HEK293 (cell line): ENCODE measurements around the gene FEZF2.

ENCODE experiments used
- CTCF ChIA-PET: fragments of 350-600 bp; formaldehyde crosslinking; extraction: SDS; loops from one replicate; lab custom pipeline; 2021; ENCODE audit warnings: antibody characterized with exemption; lab: Yijun Ruan, JAX
- POLR2A ChIA-PET: fragments of 300-600 bp; formaldehyde crosslinking; extraction: SDS; loops from one replicate; lab custom pipeline; 2020; ENCODE audit warnings: antibody characterized with exemption, inconsistent platforms; lab: Yijun Ruan, JAX
- H3K27ac ChIP-seq: fragments of 200-500 bp; sonication (Bioruptor generic); 2 replicates; pipeline ENCODE4 v1.5.1; 2014; ENCODE audit warnings: low read depth, low read length, control low read depth, inconsistent platforms; ENCODE audit errors: extremely low read depth
- H3K36me3 ChIP-seq, 2 experiments: fragments of 200-500 bp in 1 of 2; sonication (Bioruptor generic) in 1 of 2; 1 replicate in 1 of 2; 2 replicates in 1 of 2; pipeline ENCODE4 v1.5.1; 2014 to 2017; ENCODE audit warnings: inconsistent platforms in 2 of 2, low read length in 2 of 2; ENCODE audit not compliant: control insufficient read depth in 2 of 2, insufficient read depth in 1 of 2
- H3K4me1 ChIP-seq: fragments of 200-500 bp; sonication (Bioruptor generic); 2 replicates; pipeline ENCODE4 v1.5.1; 2014; ENCODE audit warnings: mild to moderate bottlenecking, low read length, inconsistent platforms; ENCODE audit not compliant: control insufficient read depth, insufficient read depth
- H3K4me3 ChIP-seq: 2 replicates; pipeline ENCODE4 v1.5.1; 2011; ENCODE audit warnings: low read depth, mild to moderate bottlenecking, control low read depth, low read length, moderate library complexity
- H3K9me3 ChIP-seq: fragments of 200-500 bp; sonication (Bioruptor generic); 2 replicates; pipeline ENCODE4 v1.5.1; 2014; ENCODE audit warnings: low read depth, low read length, inconsistent platforms; ENCODE audit not compliant: control insufficient read depth, insufficient read depth
- BCL6B ChIP-seq: fragments of 450-650 bp; formaldehyde crosslinking; IDR thresholded peaks from 2 replicates; pipeline ENCODE4 v1.5.1; 2017; ENCODE audit warnings: missing biosample characterization, missing genetic modification characterization
- CTCF ChIP-seq: fragments of 450-650 bp; formaldehyde crosslinking; IDR thresholded peaks from 2 replicates; pipeline ENCODE4 v1.5.1; 2016; ENCODE audit warnings: missing biosample characterization, missing genetic modification characterization
- EGR2 ChIP-seq: fragments of 450-650 bp; formaldehyde crosslinking; IDR thresholded peaks from 2 replicates; pipeline ENCODE4 v1.5.1; 2016; ENCODE audit warnings: low read depth, missing biosample characterization, missing genetic modification characterization
- GFI1B ChIP-seq: fragments of 450-650 bp; formaldehyde crosslinking; IDR thresholded peaks from 2 replicates; pipeline ENCODE4 v1.5.1; 2016; ENCODE audit warnings: missing biosample characterization, missing genetic modification characterization
- ZBTB44 ChIP-seq: fragments of 450-650 bp; IDR thresholded peaks from 2 replicates; pipeline ENCODE4 v1.5.1; 2018; ENCODE audit warnings: missing biosample characterization, mild to moderate bottlenecking, missing genetic modification characterization
- ZBTB6 ChIP-seq: fragments of 450-650 bp; formaldehyde crosslinking; IDR thresholded peaks from 2 replicates; pipeline ENCODE4 v1.5.1; 2017; ENCODE audit warnings: missing biosample characterization, missing genetic modification characterization
- ZNF114 ChIP-seq: fragments of 450-650 bp; formaldehyde crosslinking; IDR thresholded peaks from 2 replicates; pipeline ENCODE4 v1.5.0; 2017; ENCODE audit warnings: missing biosample characterization, missing genetic modification characterization
- ZNF391 ChIP-seq: fragments of 450-650 bp; formaldehyde crosslinking; IDR thresholded peaks from 2 replicates; pipeline ENCODE4 v1.5.1; 2016; ENCODE audit warnings: low read depth, missing biosample characterization, missing genetic modification characterization, borderline replicate concordance
- ZNF624 ChIP-seq: fragments of 450-650 bp; formaldehyde crosslinking; IDR thresholded peaks from 2 replicates; pipeline ENCODE4 v1.5.1; 2017; ENCODE audit warnings: missing biosample characterization, missing genetic modification characterization
- ZNF629 ChIP-seq: fragments of 450-650 bp; formaldehyde crosslinking; IDR thresholded peaks from 2 replicates; pipeline ENCODE4 v1.5.1; 2017; ENCODE audit warnings: missing biosample characterization, missing genetic modification characterization
- ZNF792 ChIP-seq: fragments of 450-650 bp; formaldehyde crosslinking; IDR thresholded peaks from 2 replicates; pipeline ENCODE4 v1.5.1; 2016; ENCODE audit warnings: missing biosample characterization, missing genetic modification characterization
- ZSCAN23 ChIP-seq: fragments of 450-650 bp; formaldehyde crosslinking; IDR thresholded peaks from 2 replicates; pipeline ENCODE4 v1.5.1; 2016; ENCODE audit warnings: missing biosample characterization, missing genetic modification characterization
- ZXDB ChIP-seq: fragments of 450-650 bp; formaldehyde crosslinking; IDR thresholded peaks from 2 replicates; pipeline ENCODE4 v1.5.1; 2016; ENCODE audit warnings: missing biosample characterization, missing genetic modification characterization
- TF ChIP-seq, protein P1 (sequence below): fragments of 450-650 bp; formaldehyde crosslinking; IDR thresholded peaks from 2 replicates; pipeline ENCODE4 v1.5.1; 2016; ENCODE audit warnings: missing biosample characterization, missing genetic modification characterization
- TF ChIP-seq, protein P2 (sequence below): fragments of 450-650 bp; formaldehyde crosslinking; optimal IDR thresholded peaks from 2 replicates; pipeline ENCODE3; 2016; ENCODE audit warnings: missing biosample characterization, mild to moderate bottlenecking, missing genetic modification characterization
- TF ChIP-seq, protein P3 (sequence below): fragments of 450-650 bp; IDR thresholded peaks from 2 replicates; pipeline ENCODE4 v1.5.1; 2018; ENCODE audit warnings: missing biosample characterization, missing genetic modification characterization

FEZF2 gene

GRCh38 chr3:62378921-62379320 is 5.6 kb upstream of the FEZF2 start:
- H3K27ac ChIP-seq, result no peak overlapping the region
- ChIA-PET POLR2A (no interaction called here), CTCF (interaction anchor here (0.6 kb wide), 1 partner anchor 65 kb away, joined by 3 read pairs; no protein-coding TSS in a partner anchor)
- no peaks in the 10 kb centered on the region for H3K36me3 ChIP-seq
- H3K9me3 ChIP-seq, result no peaks in the 10 kb centered on the region
- H3K4me1 ChIP-seq, result no peaks in the 10 kb centered on the region
- no peak for TF ChIP-seq ZSCAN23 (tag by site-specific recombination)
- TF ChIP-seq ZNF624 (tag by site-specific recombination), result no peak
- no peak overlapping the region for H3K4me3 ChIP-seq

- Histone ChIP-seq H3K27ac (no peak overlapping the region), H3K4me3 (no peak overlapping the region), H3K4me1 (no peaks in the 10 kb centered on the region), H3K9me3 (no peaks in the 10 kb centered on the region), H3K36me3 (no peaks in the 10 kb centered on the region)
- TF ChIP-seq, protein P1, sequence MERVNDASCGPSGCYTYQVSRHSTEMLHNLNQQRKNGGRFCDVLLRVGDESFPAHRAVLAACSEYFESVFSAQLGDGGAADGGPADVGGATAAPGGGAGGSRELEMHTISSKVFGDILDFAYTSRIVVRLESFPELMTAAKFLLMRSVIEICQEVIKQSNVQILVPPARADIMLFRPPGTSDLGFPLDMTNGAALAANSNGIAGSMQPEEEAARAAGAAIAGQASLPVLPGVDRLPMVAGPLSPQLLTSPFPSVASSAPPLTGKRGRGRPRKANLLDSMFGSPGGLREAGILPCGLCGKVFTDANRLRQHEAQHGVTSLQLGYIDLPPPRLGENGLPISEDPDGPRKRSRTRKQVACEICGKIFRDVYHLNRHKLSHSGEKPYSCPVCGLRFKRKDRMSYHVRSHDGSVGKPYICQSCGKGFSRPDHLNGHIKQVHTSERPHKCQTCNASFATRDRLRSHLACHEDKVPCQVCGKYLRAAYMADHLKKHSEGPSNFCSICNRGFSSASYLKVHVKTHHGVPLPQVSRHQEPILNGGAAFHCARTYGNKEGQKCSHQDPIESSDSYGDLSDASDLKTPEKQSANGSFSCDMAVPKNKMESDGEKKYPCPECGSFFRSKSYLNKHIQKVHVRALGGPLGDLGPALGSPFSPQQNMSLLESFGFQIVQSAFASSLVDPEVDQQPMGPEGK (tag by site-specific recombination), result no peak
- TF ChIP-seq GFI1B (tag by site-specific recombination), result no peak
- TF ChIP-seq ZXDB (tag by site-specific recombination), result no peak
- no peak for TF ChIP-seq ZBTB44 (tag by site-specific recombination)
- TF ChIP-seq, protein P2, sequence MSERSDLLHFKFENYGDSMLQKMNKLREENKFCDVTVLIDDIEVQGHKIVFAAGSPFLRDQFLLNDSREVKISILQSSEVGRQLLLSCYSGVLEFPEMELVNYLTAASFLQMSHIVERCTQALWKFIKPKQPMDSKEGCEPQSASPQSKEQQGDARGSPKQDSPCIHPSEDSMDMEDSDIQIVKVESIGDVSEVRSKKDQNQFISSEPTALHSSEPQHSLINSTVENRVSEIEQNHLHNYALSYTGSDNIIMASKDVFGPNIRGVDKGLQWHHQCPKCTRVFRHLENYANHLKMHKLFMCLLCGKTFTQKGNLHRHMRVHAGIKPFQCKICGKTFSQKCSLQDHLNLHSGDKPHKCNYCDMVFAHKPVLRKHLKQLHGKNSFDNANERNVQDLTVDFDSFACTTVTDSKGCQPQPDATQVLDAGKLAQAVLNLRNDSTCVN (tag by site-specific recombination), result no peak
- TF ChIP-seq ZNF629 (tag by site-specific recombination), result no peak
- TF ChIP-seq, protein P3, sequence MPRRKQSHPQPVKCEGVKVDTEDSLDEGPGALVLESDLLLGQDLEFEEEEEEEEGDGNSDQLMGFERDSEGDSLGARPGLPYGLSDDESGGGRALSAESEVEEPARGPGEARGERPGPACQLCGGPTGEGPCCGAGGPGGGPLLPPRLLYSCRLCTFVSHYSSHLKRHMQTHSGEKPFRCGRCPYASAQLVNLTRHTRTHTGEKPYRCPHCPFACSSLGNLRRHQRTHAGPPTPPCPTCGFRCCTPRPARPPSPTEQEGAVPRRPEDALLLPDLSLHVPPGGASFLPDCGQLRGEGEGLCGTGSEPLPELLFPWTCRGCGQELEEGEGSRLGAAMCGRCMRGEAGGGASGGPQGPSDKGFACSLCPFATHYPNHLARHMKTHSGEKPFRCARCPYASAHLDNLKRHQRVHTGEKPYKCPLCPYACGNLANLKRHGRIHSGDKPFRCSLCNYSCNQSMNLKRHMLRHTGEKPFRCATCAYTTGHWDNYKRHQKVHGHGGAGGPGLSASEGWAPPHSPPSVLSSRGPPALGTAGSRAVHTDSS, result no peak
- no peak for TF ChIP-seq ZNF391 (tag by site-specific recombination)
- no peak for TF ChIP-seq ZNF114 (tag by site-specific recombination)
- no peak for TF ChIP-seq ZNF792 (tag by site-specific recombination)
- TF ChIP-seq ZBTB6 (tag by site-specific recombination), result no peak
- TF ChIP-seq CTCF (tag by site-specific recombination), result no peak
- no peak for TF ChIP-seq BCL6B (tag by site-specific recombination)
- no peak for TF ChIP-seq EGR2
- ChIA-PET CTCF (interaction anchor here (0.6 kb wide), 1 partner anchor 64 kb away, joined by 3 read pairs; no protein-coding TSS in a partner anchor), POLR2A (no interaction called here)
These were observed 5.0 kb upstream of the FEZF2 start for GRCh38 chr3:62378311-62378789.
